WI38 (cell line): Measurements from ENCODE around the gene GOLPH3L.

Experiments
- H3K4me3 ChIP-seq: 2 replicates; pipeline ENCODE4 v1.5.1; 2011; ENCODE audit warnings: low read depth, mild to moderate bottlenecking, control low read depth, low read length
- CTCF ChIP-seq: IDR thresholded peaks from 2 replicates; pipeline ENCODE4 v1.5.1; 2012; ENCODE audit warnings: low read depth, mild to moderate bottlenecking, control low read depth, low read length

Gene GOLPH3L

GRCh38 chr1:150708595-150708994, 11.6 kb upstream of the GOLPH3L start:
- TF ChIP-seq CTCF, result no peak
- no peak overlapping the region for H3K4me3 ChIP-seq

DNA sequence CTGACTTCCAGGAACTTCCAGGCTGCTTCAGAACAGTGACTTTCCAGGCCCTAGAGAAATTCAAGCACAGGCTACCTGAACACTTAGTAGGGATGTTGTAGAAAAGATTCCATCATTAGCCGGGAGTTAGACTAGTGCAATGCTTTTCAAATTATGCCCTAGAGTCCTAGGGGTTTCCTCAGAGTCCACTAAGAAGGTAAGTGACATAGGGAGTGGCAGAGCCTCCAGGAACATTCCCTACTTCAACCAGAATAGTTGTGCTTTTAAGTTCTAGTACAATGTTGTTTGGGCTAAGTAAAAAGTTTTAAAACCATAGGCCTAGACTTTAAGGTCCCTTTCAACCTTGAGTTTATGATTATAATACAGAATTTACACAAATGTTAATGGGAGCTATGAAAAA, 9.1 kb upstream of the GOLPH3L start:
- no peak for TF ChIP-seq CTCF

GRCh38 chr1:150703427-150703826, 6.5 kb upstream of the GOLPH3L start:
- H3K4me3 ChIP-seq, result no peak overlapping the region
- TF ChIP-seq CTCF, result no peak

More for the DNA sequence above, 9.1 kb upstream of the GOLPH3L start:
- H3K4me3 ChIP-seq, result no peak overlapping the region

- TF ChIP-seq CTCF, result no peak
- peak overlapping the region; percentile 73 for H3K4me3 ChIP-seq
These were observed 364 bp downstream of the GOLPH3L start for GRCh38 chr1:150696590-150696989.

DNA sequence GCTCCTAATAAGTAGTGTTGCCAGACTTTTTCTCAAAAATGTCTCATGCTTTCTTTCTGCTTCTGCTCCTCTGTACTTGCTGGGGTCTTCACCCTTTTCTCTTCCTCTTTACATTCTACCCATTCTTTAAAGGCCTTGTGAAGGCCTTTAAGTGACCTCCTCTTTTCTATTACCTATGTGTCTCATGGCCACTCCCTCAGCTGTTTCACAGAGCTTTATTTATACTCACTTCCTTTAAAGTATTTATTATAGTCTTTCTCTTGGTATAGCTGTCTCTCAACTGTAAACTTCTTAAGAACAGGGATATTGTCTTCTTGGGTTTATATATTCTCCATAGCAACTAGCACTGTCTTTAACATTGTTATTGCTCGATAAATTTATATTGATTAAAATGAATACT, 792 bp downstream of the GOLPH3L start:
- no peak for TF ChIP-seq CTCF
- H3K4me3 ChIP-seq, result peak overlapping the region; percentile 73

DNA sequence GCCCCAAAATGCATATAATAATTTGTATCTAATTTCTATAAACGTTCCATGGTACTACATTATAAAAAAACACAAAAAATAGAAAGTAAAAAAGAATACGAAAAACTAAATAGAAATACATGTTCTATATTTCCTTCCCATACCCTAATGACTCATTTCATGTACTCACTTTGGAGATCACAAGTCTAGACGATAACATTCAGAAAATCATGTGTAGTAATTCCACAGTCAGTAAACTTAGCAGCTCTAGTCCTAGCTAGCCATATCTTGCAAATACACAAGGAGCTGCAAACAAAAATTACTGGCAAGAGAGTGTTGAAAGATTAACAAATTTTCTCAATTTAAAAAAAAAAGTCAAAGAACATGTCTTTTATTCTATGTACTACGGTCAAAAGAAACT, 1.4 kb downstream of the GOLPH3L start:
- TF ChIP-seq CTCF, result no peak
- no peak overlapping the region for H3K4me3 ChIP-seq

DNA sequence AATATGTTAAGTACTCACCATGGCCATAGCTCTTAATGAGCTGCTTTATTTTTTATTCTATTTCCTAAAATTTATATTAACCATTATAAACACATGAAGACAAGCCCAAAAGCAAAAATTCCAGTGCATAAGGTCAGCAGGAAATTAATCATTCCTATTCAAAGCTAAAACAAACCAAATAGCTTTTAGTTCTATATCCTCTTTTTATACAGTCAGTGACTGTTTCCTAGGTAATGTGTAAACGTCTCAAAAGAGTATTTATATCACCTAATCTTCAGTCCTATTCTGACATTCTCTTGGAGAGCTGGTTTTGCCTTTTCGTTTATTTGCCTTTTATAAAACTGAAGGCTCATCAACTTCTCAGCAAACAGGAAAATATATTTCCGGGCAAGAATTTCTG, 4.2 kb downstream of the GOLPH3L start:
- TF ChIP-seq CTCF, result no peak
- H3K4me3 ChIP-seq, result no peak overlapping the region
